ENCODE data around the gene TAMALIN.
A peak's percentile ranks its signal among the peaks of the same experiment; 100 is the strongest.

The TAMALIN gene

GRCh38 chr12:52006726-52007157, at the start of gene TAMALIN:
Gene TAMALIN, plus strand, starts transcription at chr12:52006946. Its CDS starts 74 bp downstream, at chr12:52007020.
- peak within 1 kb of the TSS; percentile 96 to 97 for H3K4me3 Mint-ChIP-seq
- DNase-seq (peak; percentile 87), ATAC-seq (replicated peaks) (peak; percentile 39 to 60)
- peak within 1 kb of the TSS; percentile 99 for H3K27ac Mint-ChIP-seq
- no peaks in the 10 kb centered on the region for H3K27me3 Mint-ChIP-seq
- H3K36me3 Mint-ChIP-seq, result peaks cover 13 to 40% of the 10 kb centered on the region in 2 donors
- H3K4me1 Mint-ChIP-seq, result peaks cover 46 to 77% of the 10 kb centered on the region in 2 donors
- no peaks in the 10 kb centered on the region for H3K9me3 Mint-ChIP-seq

DNA sequence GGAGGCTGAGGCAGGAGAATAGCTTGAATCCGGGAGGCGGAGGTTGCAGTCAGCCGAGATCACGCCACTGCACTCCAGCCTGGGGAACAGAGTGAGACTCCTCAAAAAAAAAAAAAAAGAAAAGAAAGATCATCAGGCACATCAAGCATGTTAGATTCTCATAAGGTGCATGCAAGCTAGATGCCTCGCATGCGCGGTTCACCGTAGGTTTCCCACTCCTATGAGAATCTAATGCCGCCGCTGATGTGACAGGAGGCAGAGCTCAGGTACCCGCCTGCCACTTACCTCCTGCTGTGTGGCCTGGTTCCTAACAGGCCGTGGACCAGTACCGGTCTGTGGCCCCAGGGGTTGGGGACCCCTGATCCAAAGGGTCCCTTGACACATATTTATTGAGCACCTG, 48.2 kb upstream of the TAMALIN start:
- H3K27ac Mint-ChIP-seq, result no peak overlapping the region
- peaks cover 7 to 33% of the 10 kb centered on the region in 2 donors for H3K4me1 Mint-ChIP-seq
- no peaks in the 10 kb centered on the region for H3K27me3 Mint-ChIP-seq
- peaks cover 6% of the 10 kb centered on the region in 2 donors for H3K36me3 Mint-ChIP-seq
- no peak for ATAC-seq (replicated peaks)
- DNase-seq, result no peak
- no peak overlapping the region for H3K4me3 Mint-ChIP-seq
- H3K9me3 Mint-ChIP-seq, result no peaks in the 10 kb centered on the region

DNA sequence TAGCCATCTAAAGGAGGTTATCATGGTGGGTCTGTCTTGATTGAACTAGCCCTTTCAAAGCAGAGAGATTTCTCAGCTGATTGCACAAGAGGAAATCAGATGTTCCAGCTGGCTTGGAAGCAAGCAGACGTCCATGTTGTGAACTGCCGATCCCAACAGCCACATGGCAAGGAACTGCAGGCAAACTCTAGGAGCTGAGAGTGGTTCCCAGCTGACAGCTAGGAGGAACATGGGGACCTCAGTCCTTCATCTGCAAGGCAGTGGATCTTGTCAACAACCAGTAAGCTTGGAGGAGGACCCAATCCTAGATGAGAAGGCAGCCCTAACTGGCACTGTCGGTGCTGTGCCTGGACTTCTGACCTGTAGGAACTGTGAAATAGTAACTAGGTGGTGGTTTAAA, 47.5 kb upstream of the TAMALIN start:
- peaks cover 6% of the 10 kb centered on the region in 2 donors for H3K36me3 Mint-ChIP-seq
- H3K9me3 Mint-ChIP-seq, result no peaks in the 10 kb centered on the region
- no peaks in the 10 kb centered on the region for H3K27me3 Mint-ChIP-seq
- no peak overlapping the region for H3K27ac Mint-ChIP-seq
- DNase-seq (no peak), ATAC-seq (replicated peaks) (no peak)
- peaks cover 6 to 26% of the 10 kb centered on the region in 2 donors for H3K4me1 Mint-ChIP-seq
- no peak overlapping the region for H3K4me3 Mint-ChIP-seq

DNA sequence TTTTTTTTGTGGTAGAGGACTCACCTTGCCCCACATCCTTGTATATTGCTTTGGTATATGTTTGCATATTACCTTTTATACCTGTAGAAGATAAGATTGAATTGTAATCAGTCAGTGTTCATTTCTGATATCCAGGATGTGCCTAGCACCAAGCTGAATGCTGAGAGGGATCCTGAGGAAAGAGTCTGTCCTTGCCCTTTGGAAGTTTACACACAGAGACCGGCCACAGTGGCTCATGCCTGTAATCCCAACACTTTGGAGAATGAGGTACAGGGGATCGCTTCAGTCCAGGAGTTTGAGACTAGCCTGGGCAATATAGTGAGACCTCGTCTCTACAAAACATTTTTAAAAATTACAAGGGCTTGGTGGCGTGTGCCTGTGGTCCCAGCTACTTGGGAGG, 46.8 kb upstream of the TAMALIN start:
- peaks cover 6 to 19% of the 10 kb centered on the region in 2 donors for H3K4me1 Mint-ChIP-seq
- H3K4me3 Mint-ChIP-seq, result no peak overlapping the region
- no peak overlapping the region for H3K27ac Mint-ChIP-seq
- no peak for DNase-seq
- no peak for ATAC-seq (replicated peaks)
- peaks cover 6 to 10% of the 10 kb centered on the region in 2 donors for H3K36me3 Mint-ChIP-seq
- H3K9me3 Mint-ChIP-seq, result no peaks in the 10 kb centered on the region
- H3K27me3 Mint-ChIP-seq, result no peaks in the 10 kb centered on the region

GRCh38 chr12:51960488-51960887, 46.3 kb upstream of the TAMALIN start:
- H3K27ac Mint-ChIP-seq, result no peak overlapping the region
- no peak overlapping the region for H3K4me3 Mint-ChIP-seq
- H3K4me1 Mint-ChIP-seq, result peaks cover 5 to 13% of the 10 kb centered on the region in 2 donors
- no peaks in the 10 kb centered on the region for H3K9me3 Mint-ChIP-seq
- ATAC-seq (replicated peaks) (no peak), DNase-seq (no peak)
- peaks cover 6 to 10% of the 10 kb centered on the region in 2 donors for H3K36me3 Mint-ChIP-seq
- no peaks in the 10 kb centered on the region for H3K27me3 Mint-ChIP-seq

GRCh38 chr12:51960890-51961289, 45.9 kb upstream of the TAMALIN start:
- Mint-ChIP-seq H3K4me1 (peaks cover 4 to 9% of the 10 kb centered on the region in 2 donors), H3K27ac (no peak overlapping the region)

DNA sequence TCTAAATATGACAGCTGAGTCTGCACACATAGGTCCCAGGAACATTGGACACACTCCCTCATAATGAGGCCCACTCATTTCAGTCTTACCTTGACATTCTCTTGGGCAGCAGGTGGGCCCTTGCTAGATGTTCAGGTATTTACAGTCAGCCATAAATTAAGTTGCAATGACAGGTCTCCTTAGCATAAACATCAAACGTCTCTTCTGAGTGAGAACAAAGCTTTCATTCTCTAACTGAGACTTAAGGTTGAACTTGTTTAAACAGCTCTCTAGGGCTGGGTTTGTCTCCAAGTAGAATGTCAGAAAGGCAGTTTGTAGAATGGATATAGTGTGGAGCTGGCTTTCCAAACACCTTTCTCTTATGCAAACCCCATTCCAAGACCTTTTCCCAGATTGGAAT, 44.9 kb upstream of the TAMALIN start:
- no peak for ATAC-seq (replicated peaks)

More at GRCh38 chr12:51960890-51961289, 45.9 kb upstream of the TAMALIN start:
- DNase-seq, result no peak
- Mint-ChIP-seq H3K4me3 (no peak overlapping the region), H3K9me3 (no peaks in the 10 kb centered on the region), H3K27me3 (no peaks in the 10 kb centered on the region), H3K36me3 (peaks cover 6 to 10% of the 10 kb centered on the region in 2 donors)
- ATAC-seq (replicated peaks), result no peak

DNA sequence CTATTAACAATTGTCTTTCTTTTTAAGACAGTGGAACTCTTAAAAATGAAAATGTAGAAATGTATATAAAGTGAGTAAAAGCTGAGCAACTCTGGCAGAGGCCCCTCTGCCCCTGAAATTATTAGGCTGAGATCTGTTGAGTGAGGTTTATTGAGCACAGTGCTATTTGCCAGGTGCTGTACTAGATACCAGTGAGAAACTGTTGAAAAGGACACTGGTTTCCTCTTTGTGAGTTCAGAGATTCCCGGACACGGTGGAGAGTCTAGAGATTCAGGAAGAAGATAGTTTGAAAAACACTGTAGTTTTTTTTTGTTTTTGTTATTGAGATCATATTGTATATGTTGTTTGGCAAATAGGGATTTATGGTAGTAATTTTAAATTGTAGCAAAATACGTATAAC, 44.0 kb upstream of the TAMALIN start:
- ATAC-seq (replicated peaks) (no peak), DNase-seq (no peak)
- Mint-ChIP-seq H3K27me3 (no peaks in the 10 kb centered on the region), H3K4me3 (no peak overlapping the region), H3K4me1 (peaks cover 4 to 6% of the 10 kb centered on the region in 2 donors), H3K9me3 (no peaks in the 10 kb centered on the region), H3K27ac (no peak overlapping the region), H3K36me3 (peaks cover 6 to 10% of the 10 kb centered on the region in 2 donors)

More for the DNA sequence above, 44.9 kb upstream of the TAMALIN start:
- Mint-ChIP-seq H3K9me3 (no peaks in the 10 kb centered on the region), H3K27ac (no peak overlapping the region), H3K36me3 (peaks cover 6 to 10% of the 10 kb centered on the region in 2 donors), H3K4me1 (peaks cover 4 to 6% of the 10 kb centered on the region in 2 donors), H3K27me3 (no peaks in the 10 kb centered on the region), H3K4me3 (no peak overlapping the region)
- DNase-seq, result no peak

DNA sequence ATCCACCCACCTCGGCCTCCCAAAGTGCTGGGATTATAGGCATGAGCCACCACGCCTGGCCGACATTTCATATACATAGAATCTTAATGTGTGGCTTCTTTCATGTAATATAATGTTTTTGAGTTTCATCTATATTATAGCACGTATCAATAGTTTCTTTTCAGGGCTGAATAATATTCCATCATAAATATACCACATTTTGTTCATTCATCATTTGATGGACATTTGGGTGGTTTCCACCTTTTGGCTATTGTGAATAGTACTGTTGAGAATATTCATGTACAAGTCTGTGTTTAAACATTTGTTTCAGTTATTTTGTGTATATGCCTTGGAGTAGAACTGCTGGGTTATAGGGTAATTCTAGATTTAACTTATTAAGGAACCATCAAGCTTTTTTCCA, 43.3 kb upstream of the TAMALIN start:
- H3K4me3 Mint-ChIP-seq, result no peak overlapping the region
- no peak for DNase-seq
- no peaks in the 10 kb centered on the region for H3K27me3 Mint-ChIP-seq
- ATAC-seq (replicated peaks), result no peak
- no peaks in the 10 kb centered on the region for H3K9me3 Mint-ChIP-seq
- H3K36me3 Mint-ChIP-seq, result peaks cover 6 to 10% of the 10 kb centered on the region in 2 donors
- H3K4me1 Mint-ChIP-seq, result peaks cover 4 to 6% of the 10 kb centered on the region in 2 donors
- no peak overlapping the region for H3K27ac Mint-ChIP-seq

GRCh38 chr12:51969643-51970042, 37.1 kb upstream of the TAMALIN start:
- H3K9me3 Mint-ChIP-seq, result no peaks in the 10 kb centered on the region
- H3K27me3 Mint-ChIP-seq, result no peaks in the 10 kb centered on the region
- peaks cover 34 to 50% of the 10 kb centered on the region in 2 donors for H3K4me1 Mint-ChIP-seq
- DNase-seq (no peak), ATAC-seq (replicated peaks) (no peak)
- H3K36me3 Mint-ChIP-seq, result peaks cover under 1 to 2% of the 10 kb centered on the region in 2 donors
- no peak overlapping the region for H3K4me3 Mint-ChIP-seq
- no peak overlapping the region for H3K27ac Mint-ChIP-seq

DNA sequence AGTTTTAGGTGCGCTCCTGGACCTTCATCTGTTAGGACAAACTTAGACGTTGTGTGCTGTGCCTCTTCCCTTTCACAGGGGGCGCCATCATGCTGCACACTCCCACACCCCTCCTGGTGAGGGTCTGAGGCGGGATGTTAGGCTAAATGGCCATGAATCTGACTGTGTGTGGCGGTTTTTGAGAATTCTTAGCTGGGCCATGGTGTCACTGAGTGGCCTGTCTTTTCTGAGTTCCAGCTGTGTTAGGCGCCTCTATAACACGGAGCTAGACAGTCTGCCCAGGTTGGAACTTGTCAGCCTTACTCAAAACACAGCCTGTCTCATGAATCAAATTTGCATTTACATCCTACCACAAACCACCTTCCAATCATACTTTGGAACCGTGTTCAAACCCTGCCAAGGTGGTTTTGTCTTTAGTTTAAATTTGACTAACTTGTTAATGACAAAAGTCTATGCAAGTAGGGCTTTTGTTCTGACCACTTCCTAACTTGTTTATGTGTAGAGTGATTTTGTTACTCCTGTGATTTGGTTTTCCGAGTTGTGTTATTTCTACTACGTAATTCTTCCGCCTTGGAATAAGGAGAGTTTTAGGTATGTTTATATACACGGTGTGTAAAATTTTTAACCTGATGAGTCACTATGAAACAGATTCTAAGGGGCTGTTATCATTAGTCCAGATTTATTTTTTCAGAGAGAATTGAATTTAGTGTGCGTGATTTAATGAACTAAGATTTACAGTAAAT, 35.7 kb upstream of the TAMALIN start:
- peak overlapping the region; percentile 84 for H3K27ac Mint-ChIP-seq
- DNase-seq (peak; percentile 50), ATAC-seq (replicated peaks) (peak; percentile 91 to 92)
- peaks cover 46 to 64% of the 10 kb centered on the region in 2 donors for H3K4me1 Mint-ChIP-seq
- H3K27me3 Mint-ChIP-seq, result no peaks in the 10 kb centered on the region
- peaks cover 6 to 9% of the 10 kb centered on the region in 2 donors for H3K36me3 Mint-ChIP-seq
- H3K9me3 Mint-ChIP-seq, result no peaks in the 10 kb centered on the region
- H3K4me3 Mint-ChIP-seq, result peak overlapping the region; percentile 59 to 68

DNA sequence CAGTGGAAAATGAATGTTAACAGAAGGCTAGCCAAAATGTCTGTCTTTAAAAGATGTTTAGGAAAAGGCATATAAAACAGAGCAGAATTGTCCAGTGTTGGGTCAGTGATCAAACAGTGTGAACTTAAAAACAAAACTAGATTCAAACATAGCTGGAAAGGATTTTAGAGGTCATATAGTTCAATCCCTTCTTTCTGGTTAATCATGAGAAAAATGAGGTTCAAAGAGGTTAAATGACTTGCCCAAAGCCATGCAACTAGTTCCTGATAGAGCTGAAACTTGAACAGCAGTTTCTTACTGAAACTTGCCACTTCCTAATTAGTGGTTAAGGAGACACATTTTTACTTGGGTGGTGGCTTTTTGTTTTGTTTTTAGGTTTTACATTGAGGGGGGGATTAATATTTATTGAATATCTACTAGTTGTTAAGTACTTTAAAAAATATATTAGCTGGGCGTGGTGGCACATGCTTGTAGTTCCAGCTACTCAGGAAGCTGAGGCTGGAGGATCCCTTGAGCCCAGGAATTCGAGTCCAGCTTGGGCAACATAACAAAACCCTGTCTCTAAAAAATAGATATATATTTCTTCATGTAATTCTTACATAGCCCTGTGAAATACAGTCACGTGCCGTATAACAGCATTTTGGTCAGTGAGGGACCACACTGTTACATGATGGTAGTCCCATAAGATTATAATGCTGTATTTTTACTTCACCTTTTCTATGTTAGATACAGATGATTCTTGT, 34.9 kb upstream of the TAMALIN start:
- peaks cover 53 to 72% of the 10 kb centered on the region in 2 donors for H3K4me1 Mint-ChIP-seq
- ATAC-seq (replicated peaks) (peak; percentile 60 to 66), DNase-seq (no peak)
- no peak overlapping the region for H3K27ac Mint-ChIP-seq
- H3K27me3 Mint-ChIP-seq, result no peaks in the 10 kb centered on the region
- peak overlapping the region; percentile 5 to 8 for H3K4me3 Mint-ChIP-seq
- H3K36me3 Mint-ChIP-seq, result peaks cover 14 to 17% of the 10 kb centered on the region in 2 donors
- H3K9me3 Mint-ChIP-seq, result no peaks in the 10 kb centered on the region

DNA sequence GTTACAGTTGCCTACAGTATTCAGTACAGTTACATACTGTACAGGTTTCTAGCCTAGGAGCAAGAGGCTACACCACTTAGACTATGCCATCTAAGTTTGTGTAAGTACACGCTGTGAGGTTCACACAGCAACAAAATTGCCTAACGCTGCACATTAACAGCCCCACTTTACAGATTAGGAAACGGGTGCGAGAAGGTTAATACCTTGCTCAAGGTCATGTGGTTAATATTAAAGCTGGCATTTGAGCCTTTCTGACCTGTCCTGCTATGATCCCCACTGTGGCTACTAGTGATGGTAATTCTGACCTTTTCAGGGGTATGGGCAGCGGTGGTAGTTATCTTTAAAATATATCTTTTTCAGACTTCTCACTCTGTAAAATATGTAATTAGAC, 34.3 kb upstream of the TAMALIN start:
- no peak overlapping the region for H3K27ac Mint-ChIP-seq
- ATAC-seq (replicated peaks) (no peak), DNase-seq (no peak)
- H3K36me3 Mint-ChIP-seq, result peaks cover 16 to 19% of the 10 kb centered on the region in 2 donors
- no peak overlapping the region for H3K4me3 Mint-ChIP-seq
- no peaks in the 10 kb centered on the region for H3K9me3 Mint-ChIP-seq
- no peaks in the 10 kb centered on the region for H3K27me3 Mint-ChIP-seq
- H3K4me1 Mint-ChIP-seq, result peaks cover 54 to 73% of the 10 kb centered on the region in 2 donors

GRCh38 chr12:51972849-51973273, 33.9 kb upstream of the TAMALIN start:
- H3K27me3 Mint-ChIP-seq, result no peaks in the 10 kb centered on the region
- no peak for DNase-seq
- peak; percentile 39 to 43 for ATAC-seq (replicated peaks)
- no peaks in the 10 kb centered on the region for H3K9me3 Mint-ChIP-seq
- no peak overlapping the region for H3K4me3 Mint-ChIP-seq
- no peak overlapping the region for H3K27ac Mint-ChIP-seq
- peaks cover 54 to 73% of the 10 kb centered on the region in 2 donors for H3K4me1 Mint-ChIP-seq
- H3K36me3 Mint-ChIP-seq, result peaks cover 16 to 21% of the 10 kb centered on the region in 2 donors
